Muscle of leg (tissue), 11 donors: ENCODE measurements around the gene PRKCE. TPM values are rescaled to one million over a fixed set of nuclear protein-coding genes. Genes with fewer than 3 reads are reported as not detected.
A peak's percentile ranks its signal among the peaks of the same experiment; 100 is the strongest.

Experiments
- DNase-seq: peaks from one replicate; pipeline ENCODE4 v3.0.0; 2013
- H3K27ac ChIP-seq: one replicate; pipeline ENCODE4 v1.5.1; 2013; ENCODE audit warnings: mild to moderate bottlenecking, low read length, control low read depth
- H3K27me3 ChIP-seq: one replicate; pipeline ENCODE4 v1.6.1; 2013; ENCODE audit warnings: low read length; ENCODE audit not compliant: control insufficient read depth, insufficient read depth
- H3K36me3 ChIP-seq: one replicate; pipeline ENCODE4 v1.6.1; 2013; ENCODE audit warnings: low read length; ENCODE audit not compliant: control insufficient read depth, insufficient read depth
- H3K4me1 ChIP-seq: one replicate; pipeline ENCODE4 v1.6.1; 2013; ENCODE audit warnings: low read length; ENCODE audit not compliant: control insufficient read depth, insufficient read depth
- H3K4me3 ChIP-seq: one replicate; pipeline ENCODE4 v1.5.1; 2013; ENCODE audit warnings: low read length, control low read depth
- H3K9me3 ChIP-seq: replicated peaks from 2 replicates; pipeline ENCODE4 v1.6.1; 2013; ENCODE audit warnings: low read depth, low read length; ENCODE audit not compliant: control insufficient read depth
- WGBS: methylation state at CpG from one replicate; pipeline ENCODE4 v1.1.5; 2013; ENCODE audit warnings: missing lambda C conversion rate; ENCODE audit not compliant: insufficient coverage; 5-methylcytosine and 5-hydroxymethylcytosine counted together
- polyA plus RNA-seq, 8 donors: library from polyadenylated mRNA; unstranded; fragments of 120-200 nt; gene quantifications; one replicate each; pipeline versions ENCODE4 v1.2.1 to v1.2.3, GENCODE V29; 2013; ENCODE audit warnings: inconsistent platforms in 1 of 8, low replicate concordance in 1 of 8; ENCODE audit not compliant: insufficient read length in 8 of 8, insufficient read depth in 1 of 8
- total RNA-seq: library from RNA; stranded (reverse); fragments of 120-200 nt; gene quantifications from one replicate; pipeline ENCODE4 v1.2.4, GENCODE V29; 2013

PRKCE gene
- total and polyA plus RNA-seq, 9 donors: 3.5 to 8.6 (median 6.3) TPM

DNA sequence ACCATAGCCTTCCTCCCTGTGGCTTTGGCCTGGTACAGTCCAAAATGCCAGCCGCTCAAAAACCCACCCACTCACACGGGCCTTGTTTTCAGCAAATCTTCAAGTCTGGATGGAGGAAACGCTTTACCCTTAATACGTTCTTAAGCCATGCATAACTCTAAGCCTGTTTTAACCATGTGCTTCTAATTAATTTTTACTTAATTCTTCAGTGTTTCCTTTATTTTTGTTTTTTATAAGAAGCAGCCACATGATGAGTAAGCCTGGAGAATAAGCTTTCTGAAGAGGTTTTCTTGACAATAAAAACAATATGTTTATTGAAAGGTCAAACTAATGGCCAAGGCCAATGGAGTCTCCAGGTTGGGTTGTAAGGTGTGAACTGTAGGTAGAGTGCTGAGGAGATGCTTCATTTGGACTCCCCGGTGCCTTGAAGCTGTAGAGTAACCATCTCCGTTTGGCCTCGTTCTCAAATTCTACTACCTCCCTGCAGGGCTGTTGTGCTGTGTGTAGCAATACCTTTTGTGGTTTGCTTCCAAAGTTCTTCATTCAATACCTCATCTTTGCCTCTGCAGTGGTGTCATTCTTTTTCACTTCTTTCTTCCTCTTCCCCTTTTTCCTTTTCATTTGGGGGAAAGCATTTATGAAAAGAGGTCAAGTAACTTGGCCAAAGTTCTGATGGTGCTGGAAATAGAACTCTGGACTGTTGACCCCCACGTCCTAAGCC is 113.7 kb downstream of the PRKCE start:
- no peaks in the 10 kb centered on the region for H3K9me3 ChIP-seq
- H3K27me3 ChIP-seq: peaks cover 2% of the 10 kb centered on the region
- no peaks in the 10 kb centered on the region for H3K36me3 ChIP-seq
- WGBS: no CpG with 5 or more reads among the region's 8 CpGs
- H3K27ac ChIP-seq: no peak overlapping the region
- DNase-seq: no peak
- peaks cover 18% of the 10 kb centered on the region for H3K4me1 ChIP-seq
- no peak overlapping the region for H3K4me3 ChIP-seq

DNA sequence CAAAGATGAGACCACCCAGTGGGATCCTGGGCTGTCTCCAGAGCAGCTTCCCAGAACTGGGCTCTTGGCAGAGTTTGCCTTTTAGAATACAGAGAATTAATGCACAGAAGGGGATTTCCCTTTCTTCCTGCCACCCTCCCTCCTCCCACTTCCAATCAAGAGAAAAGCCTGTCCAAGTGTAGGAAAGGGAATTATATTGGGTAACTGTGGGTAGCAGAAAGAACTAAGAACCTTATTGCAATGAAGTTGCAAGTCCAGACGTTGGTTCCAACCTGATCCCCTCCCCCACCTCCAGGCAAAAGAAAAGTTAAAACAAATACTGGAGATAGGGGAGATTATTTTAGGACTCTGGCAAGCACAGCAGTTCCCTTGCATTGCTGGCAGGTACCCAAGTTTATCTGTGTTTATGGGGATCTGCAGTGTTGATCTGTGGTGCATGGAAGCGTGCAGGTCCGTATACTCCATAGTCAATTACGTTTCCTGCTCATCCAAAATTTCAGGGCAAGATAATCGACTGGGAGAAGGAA is 114.3 kb downstream of the PRKCE start:
- H3K9me3 ChIP-seq: no peaks in the 10 kb centered on the region
- peaks cover 22% of the 10 kb centered on the region for H3K4me1 ChIP-seq
- peaks cover 2% of the 10 kb centered on the region for H3K27me3 ChIP-seq
- DNase-seq: peak; percentile 70
- H3K27ac ChIP-seq: no peak overlapping the region
- no peak overlapping the region for H3K4me3 ChIP-seq
- no peaks in the 10 kb centered on the region for H3K36me3 ChIP-seq
- WGBS: 48% methylated on average over 4 of the region's 5 CpGs

DNA sequence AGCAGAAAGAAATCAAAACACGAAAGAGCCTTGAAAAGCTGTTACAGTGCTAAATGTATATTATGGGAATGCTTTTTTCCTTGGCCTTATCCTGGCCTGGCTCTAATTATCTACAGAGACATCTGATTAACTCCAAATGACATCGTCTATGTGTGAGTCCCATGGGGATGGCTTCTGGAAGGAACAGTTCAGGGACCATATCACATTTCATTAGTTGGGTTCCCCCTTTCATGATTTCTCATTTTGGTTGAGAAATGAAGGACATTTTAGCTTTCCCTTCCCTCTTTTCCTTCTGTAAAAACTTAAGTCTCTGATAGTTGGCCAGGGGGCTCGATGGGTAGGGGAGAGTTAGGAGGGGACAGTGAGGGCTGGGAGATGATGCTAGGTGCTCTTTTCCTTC is 116.7 kb downstream of the PRKCE start:
- no peaks in the 10 kb centered on the region for H3K9me3 ChIP-seq
- no peaks in the 10 kb centered on the region for H3K36me3 ChIP-seq
- H3K4me1 ChIP-seq: peaks cover 32% of the 10 kb centered on the region
- no peak overlapping the region for H3K27ac ChIP-seq
- WGBS: no CpG with 5 or more reads among the region's 3 CpGs
- no peak overlapping the region for H3K4me3 ChIP-seq
- no peak for DNase-seq
- H3K27me3 ChIP-seq: peaks cover 2% of the 10 kb centered on the region

DNA sequence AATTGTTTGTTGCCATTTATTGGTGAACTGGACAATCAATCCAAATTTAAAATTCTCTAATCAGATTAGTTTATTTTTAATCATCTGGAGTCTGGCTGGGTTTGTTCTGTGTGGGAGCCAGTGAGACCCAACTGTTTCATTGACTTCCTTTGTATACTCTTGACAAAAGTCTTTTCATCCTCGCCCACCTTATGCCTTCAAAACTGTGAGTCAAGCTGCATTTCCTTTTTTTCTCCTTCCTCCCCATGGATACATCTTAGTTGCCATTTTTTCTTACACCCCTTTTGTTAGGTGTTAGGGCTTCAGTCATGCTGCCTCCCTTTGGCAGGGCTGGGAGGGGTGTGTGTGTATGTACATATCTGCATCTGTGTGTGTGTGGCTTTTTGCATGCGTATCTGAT is 117.6 kb downstream of the PRKCE start:
- H3K27ac ChIP-seq: no peak overlapping the region
- no peak for DNase-seq
- H3K4me3 ChIP-seq: no peak overlapping the region
- peaks cover 32% of the 10 kb centered on the region for H3K4me1 ChIP-seq
- H3K36me3 ChIP-seq: no peaks in the 10 kb centered on the region
- H3K9me3 ChIP-seq: no peaks in the 10 kb centered on the region
- no CpG with 5 or more reads among the region's 2 CpGs for WGBS
- peaks cover 2% of the 10 kb centered on the region for H3K27me3 ChIP-seq

DNA sequence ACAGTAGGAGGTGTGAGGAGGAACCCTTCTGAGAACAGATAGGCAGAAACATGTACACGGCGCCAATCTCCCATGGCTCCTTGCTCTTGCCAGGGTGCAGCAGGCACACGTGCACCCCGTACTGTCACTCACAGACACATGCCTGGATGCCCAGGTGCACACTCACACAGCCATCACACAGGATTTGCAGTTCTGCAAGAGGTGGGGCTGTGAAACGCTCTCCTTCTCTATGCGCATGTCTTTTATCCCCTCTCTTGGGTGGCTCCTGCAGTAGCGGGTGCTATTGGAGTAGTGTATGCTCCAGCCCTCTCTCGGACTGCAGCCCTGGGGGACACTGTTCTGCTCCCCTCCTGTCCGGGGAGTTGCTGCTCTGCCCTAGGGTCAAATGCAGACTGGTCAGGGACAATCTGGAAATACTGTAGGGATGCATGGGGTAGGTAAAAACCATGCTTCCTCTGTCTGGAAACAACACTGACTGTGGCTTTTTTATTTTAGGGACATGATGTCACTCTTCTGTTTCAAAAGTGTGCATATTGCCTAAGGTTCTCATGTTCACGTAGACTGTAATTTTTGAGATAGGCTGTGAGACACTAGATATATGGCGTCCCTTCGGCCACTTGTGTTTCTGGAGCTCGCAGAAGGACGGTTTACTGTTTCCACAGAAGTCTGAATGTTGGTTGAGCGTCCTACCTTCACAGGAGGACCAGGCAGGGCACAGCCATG is 118.5 kb downstream of the PRKCE start:
- H3K27me3 ChIP-seq: peaks cover 2% of the 10 kb centered on the region
- no peak overlapping the region for H3K4me3 ChIP-seq
- 85% methylated on average over 6 of the region's 15 CpGs for WGBS
- H3K36me3 ChIP-seq: no peaks in the 10 kb centered on the region
- DNase-seq: no peak
- no peak overlapping the region for H3K27ac ChIP-seq
- no peaks in the 10 kb centered on the region for H3K9me3 ChIP-seq
- peaks cover 30% of the 10 kb centered on the region for H3K4me1 ChIP-seq

DNA sequence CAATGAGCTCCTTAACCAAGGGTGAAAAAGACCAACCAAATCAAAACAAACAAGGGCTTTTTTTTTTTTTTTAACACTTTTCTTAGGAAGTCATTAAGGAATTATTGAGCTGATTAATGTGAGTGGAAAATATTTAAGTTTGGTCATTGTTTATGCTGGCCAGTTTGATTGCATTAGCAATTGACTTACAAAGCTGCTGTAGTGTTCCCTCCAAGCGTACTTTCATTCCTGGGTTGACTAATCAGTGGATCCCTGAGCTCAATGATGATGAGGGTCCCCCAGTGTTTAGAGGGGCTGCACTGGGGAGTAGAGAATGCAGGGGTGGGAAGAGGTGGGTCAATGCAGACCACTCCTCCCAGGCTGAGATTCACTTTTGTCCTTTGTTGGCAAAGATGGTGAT is 119.3 kb downstream of the PRKCE start:
- no peaks in the 10 kb centered on the region for H3K9me3 ChIP-seq
- H3K36me3 ChIP-seq: no peaks in the 10 kb centered on the region
- peak overlapping the region; percentile 9 for H3K4me3 ChIP-seq
- H3K27ac ChIP-seq: peak overlapping the region; percentile 88
- WGBS: 57% methylated on average over 1 of the region's 1 CpG
- no peak for DNase-seq
- H3K4me1 ChIP-seq: peaks cover 22% of the 10 kb centered on the region
- H3K27me3 ChIP-seq: peaks cover 2% of the 10 kb centered on the region

DNA sequence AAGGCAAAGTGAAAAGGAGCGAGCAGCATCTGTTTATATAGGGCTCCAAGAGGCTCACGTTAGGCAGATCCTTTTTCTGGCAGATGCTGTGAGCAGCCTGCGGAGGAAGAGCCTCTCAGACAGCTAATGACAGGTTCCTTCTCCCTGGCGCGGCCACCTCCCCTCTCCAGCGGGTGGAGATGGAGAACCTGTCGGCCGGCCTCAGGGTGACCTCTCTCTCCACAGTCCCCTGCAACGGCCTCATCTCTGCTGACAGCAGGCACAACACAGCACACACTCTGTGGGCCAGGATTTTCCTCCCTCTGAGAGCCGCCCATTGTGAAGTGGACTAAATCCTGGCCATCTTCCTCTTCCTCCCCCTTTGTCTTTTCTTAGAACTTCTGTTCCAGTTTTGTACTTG is 119.8 kb downstream of the PRKCE start:
- Histone ChIP-seq H3K4me1 (peaks cover 18% of the 10 kb centered on the region), H3K4me3 (peak overlapping the region; percentile 15), H3K27me3 (peaks cover 2% of the 10 kb centered on the region), H3K27ac (peak overlapping the region; percentile 88), H3K9me3 (no peaks in the 10 kb centered on the region), H3K36me3 (no peaks in the 10 kb centered on the region)
- WGBS: 2% methylated on average over 6 of the region's 10 CpGs
- peak; percentile 93 for DNase-seq

DNA sequence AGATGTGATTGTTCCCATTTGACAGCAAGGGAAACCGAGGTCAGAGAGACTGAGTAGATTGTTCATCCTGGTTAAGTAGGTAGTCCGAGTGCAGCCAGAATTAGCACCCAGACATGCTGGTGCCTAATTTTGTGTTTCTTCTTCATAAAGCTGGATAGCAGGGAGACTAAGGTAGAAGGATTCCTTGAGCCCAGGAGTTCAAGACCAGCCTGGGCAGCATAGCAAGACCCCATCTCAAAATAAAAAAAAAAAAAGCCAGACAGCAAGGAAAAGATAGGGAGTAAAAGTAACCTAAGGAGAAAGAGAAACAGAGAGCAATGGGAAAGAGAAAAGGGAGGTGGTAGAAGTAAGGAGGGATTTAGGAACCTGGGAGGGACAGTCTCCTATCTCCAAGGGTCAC is 120.6 kb downstream of the PRKCE start:
- Histone ChIP-seq H3K27ac (peak overlapping the region; percentile 88), H3K9me3 (no peaks in the 10 kb centered on the region), H3K27me3 (peaks cover 2% of the 10 kb centered on the region), H3K4me1 (peaks cover 17% of the 10 kb centered on the region), H3K36me3 (no peaks in the 10 kb centered on the region), H3K4me3 (no peak overlapping the region)
- 50% methylated on average over 2 of the region's 2 CpGs for WGBS
- DNase-seq: no peak

DNA sequence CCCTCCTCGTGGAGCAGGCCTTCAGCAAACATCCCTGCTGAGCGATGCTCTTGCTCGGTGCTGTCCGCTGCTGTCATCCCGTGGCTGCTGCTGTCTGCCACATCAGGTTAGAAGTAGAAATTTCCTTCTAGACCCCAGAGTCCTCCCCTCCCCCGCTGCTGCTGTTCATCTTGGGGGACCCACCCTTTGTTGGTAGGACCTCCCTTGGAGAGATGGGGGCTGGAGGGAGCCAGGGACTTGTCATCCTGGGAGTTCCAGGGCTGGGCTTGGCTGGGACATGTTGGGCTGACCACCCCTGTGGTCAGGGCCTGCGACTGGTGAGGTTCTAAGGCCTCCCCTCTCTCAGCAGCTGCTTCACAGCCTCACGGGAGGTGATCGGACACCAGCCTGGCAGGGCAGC is 122.4 kb downstream of the PRKCE start:
- H3K4me1 ChIP-seq: peaks cover 17% of the 10 kb centered on the region
- H3K4me3 ChIP-seq: no peak overlapping the region
- peaks cover 2% of the 10 kb centered on the region for H3K27me3 ChIP-seq
- H3K9me3 ChIP-seq: no peaks in the 10 kb centered on the region
- WGBS: 82% methylated on average over 4 of the region's 9 CpGs
- DNase-seq: no peak
- H3K36me3 ChIP-seq: no peaks in the 10 kb centered on the region
- no peak overlapping the region for H3K27ac ChIP-seq

DNA sequence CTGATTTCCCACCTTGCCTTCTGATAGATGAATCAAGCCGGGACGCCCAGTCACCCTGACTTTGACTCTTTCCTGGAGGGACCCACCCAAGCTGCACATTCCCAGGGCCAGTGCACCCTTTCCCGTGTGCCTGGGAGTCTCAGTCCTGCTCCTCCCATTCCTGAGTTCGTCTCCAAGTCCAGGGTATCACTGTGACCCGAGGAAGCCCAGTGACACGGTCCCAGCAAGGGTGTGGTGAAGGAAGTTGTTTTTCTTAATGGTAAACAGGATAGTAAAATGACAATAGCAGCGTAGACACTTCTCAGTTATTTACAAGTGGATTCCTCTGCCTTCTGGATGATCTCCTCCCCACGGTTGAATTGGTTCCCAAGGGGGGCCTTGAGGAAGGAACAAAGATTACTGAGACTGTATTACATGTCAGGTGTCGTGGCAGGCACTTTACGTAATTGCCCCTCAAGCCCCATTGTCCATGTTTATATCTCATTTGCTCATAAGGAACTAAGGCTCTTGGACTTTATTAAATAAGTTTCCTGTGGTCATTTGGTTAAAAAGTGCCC is 123.3 kb downstream of the PRKCE start:
- no peak overlapping the region for H3K27ac ChIP-seq
- no peak for DNase-seq
- peaks cover 17% of the 10 kb centered on the region for H3K4me1 ChIP-seq
- no peak overlapping the region for H3K4me3 ChIP-seq
- peaks cover 1% of the 10 kb centered on the region for H3K27me3 ChIP-seq
- WGBS: 42% methylated on average over 5 of the region's 10 CpGs
- no peaks in the 10 kb centered on the region for H3K36me3 ChIP-seq
- no peaks in the 10 kb centered on the region for H3K9me3 ChIP-seq
